HG03439 (cell line): ENCODE measurements around the gene CAPZB.

ENCODE experiments used
- ATAC-seq: cut with Tn5 transposase; IDR thresholded peaks from one replicate; pipeline ENCODE4 v1.9.1; 2021; ENCODE audit warnings: mild to moderate bottlenecking, moderate library complexity; ENCODE audit not compliant: unreplicated experiment

The CAPZB gene

DNA sequence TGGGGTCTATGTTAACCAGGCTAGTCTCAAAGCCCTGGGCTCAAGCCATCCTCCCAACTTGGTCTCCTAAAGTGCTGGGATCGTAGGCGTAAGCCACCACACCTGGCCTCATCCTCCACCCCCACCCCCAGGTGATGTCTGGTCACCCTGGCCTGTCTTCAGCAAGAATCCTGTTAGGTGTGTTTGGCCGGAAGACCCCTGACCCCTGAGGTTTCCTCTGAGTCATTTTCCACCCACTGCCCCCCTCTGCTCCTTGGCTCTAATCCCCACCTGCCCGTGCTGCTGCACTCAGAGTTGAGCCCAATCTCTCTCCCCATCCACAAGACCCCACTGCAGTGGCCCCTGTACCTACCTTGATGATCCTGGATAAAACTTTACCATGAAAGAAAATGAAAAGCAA, 148.1 kb downstream of the CAPZB start:
- no peak for ATAC-seq

DNA sequence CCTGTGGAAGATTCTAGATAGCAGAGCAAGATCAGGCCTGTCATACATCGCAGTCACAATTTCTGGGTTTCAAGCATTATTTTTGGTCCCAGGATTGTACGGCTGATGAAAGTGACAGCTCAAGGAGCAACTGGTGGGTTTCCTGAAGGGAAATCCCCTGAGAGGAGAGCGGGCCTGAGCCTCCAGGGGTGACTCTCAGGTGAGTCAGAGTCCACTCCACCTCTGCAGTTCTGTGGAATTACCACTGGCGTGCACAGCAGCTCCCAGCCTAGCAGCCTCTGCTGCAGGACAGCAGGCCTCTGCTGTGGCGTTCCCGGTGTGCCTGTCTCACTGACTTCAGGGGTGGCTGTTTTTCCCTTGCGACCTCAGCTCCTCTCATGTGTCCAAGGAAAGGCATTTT, 148.8 kb downstream of the CAPZB start:
- ATAC-seq: no peak

DNA sequence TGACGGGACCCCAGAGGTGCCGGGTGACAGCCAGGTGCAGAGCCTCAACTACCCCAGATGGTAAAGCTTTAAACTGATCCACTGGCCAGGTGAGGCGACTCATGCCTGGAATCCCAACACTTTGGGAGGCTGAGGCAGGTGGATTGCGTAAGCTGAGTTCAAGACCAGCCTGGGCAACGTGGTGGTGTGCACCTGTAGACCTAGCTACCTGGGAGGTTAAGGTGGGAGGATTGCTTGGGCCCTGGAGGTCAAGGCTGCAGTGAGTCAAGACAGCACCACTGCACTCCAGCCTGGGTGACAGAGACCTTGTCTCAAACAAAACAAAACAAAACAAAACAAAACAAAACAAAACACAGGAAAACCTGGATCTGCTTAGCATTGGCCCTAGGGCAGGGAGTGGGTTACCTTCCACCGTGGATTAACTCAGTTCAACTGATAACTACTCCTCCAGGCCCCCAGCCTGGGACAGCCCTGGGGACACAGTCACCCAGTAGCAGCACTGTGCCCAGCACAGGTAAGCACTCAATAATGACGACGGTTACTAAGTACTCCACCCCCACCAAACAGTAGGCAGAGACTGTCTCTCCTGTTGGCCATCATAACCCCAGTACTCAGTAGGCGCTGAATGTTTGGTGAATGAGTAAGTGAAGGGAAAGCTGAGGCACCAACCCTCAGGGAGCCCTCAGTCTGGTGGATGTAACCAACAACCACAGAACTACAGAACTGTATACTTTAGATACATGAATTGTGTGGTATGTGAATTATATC, 151.6 kb downstream of the CAPZB start:
- no peak for ATAC-seq

DNA sequence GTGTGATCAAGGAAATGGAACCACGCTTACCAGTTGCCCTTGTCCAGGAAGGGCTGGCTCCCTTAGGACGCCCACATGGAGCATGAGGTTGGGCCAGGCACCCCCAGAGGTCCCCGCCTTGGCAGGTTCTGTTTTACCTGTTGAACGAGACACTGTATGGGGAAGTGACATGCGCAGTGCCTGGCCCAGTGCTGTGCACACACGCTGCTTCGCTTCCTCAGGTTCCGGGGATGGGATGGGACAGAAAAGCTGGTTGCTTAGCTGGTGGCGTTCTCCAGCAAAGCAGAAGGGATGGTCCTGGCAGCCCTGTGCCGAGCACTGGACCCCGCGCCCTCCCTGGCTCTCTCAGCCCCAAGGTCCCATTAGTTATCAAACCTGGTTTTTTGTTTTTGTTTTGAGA, 152.5 kb downstream of the CAPZB start:
- ATAC-seq: no peak

DNA sequence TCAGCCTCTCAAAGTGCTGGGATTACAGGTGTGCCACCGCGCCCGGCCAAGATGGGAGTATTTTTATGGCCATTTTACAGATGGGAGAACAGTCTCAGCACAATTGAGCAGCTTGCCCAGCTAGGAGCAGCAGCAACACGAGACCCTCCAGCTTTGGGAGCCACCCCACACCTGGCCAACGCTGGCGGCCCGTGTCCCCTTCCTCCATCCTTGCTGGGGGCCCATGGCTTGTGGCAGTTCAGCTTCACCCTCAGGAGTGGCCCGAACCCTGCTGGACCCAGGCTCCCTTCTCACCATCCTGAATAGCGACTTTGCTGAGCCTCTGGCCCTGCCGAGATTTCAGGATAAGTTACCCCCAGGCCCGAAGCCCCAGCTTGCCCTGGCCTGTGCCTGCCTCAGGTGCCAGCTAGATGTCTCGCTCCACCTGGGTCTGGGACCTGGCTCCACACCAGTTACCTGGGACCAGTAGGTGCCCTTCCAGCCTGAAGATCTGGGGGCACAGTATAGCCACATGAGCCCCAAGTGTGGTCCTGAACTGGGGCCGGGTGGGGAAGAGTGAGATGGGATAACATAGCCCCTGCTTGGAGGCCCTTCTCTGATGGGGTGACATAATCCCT, 154.0 kb downstream of the CAPZB start:
- ATAC-seq: no peak

DNA sequence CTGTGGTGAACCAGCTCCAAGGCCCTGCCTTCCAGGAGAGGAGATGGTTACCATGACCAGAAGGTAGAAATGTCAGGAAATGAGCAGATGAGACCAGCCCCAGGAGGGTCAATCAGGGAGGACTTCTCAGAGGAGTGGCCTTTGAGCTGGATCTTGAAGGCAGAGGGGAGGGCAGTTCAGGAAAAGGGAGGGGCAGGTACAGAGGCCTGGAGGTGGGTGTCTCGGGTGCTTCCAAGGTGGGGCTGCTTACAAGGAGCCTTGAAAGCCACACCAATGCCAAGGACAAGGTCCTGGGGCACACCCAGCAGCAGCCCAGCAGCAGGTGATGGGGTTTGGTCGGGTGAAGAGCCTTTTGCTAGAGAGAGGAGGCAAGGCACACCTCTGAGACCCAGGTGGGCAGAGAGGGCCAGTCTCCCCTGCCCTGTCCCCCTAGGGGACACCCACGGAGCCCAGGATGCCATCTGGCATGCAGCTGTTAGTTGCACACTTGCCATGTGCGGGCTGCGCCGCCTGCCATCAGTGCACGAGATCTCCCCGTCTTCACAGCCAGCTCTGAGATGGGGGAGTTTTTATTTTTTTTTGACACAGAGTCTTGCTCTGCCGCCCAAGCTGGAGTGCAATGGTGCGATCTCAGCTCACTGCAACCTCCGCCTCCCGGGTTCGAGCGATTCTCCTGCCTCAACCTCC, 154.7 kb downstream of the CAPZB start:
- ATAC-seq: no peak

DNA sequence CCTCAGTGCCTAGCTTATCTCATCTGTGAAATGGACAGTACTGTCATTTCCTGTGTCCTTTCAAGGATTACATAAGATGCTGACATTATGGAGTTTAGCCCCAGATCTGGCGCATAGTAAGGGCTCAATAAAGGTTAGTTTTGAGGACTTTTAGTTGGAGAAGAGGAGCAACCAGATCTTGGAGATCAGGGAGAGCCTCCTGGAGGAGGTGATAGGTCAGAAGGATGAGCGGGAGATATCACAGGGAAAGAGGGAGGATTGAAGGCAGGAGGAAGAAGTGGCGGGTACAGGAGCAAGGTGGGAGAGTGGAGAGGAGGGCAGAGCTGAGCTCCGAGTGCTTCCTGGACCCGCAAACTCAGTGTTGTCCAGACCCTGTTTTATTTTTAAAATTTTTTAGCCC, 155.7 kb downstream of the CAPZB start:
- ATAC-seq: no peak

DNA sequence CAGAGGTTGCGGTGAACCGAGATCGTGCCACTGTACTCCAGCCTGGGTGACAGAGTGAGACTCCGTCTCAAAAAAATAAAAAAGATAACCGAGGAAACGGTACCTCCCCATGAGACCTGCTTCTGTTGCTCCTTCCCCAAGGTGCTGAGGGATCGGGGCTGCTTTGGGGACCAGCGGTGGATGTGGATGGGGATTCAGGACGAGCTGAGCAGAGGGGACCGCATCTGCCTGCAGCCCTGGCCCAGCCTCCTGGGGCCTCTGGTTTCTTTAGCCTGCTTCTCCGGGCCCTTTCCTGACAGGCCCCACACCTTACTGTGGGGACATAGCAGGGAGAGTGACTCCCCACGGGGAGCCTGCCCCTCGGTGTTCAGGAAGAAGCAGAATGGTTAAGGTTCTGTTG, 156.2 kb downstream of the CAPZB start:
- ATAC-seq: no peak

DNA sequence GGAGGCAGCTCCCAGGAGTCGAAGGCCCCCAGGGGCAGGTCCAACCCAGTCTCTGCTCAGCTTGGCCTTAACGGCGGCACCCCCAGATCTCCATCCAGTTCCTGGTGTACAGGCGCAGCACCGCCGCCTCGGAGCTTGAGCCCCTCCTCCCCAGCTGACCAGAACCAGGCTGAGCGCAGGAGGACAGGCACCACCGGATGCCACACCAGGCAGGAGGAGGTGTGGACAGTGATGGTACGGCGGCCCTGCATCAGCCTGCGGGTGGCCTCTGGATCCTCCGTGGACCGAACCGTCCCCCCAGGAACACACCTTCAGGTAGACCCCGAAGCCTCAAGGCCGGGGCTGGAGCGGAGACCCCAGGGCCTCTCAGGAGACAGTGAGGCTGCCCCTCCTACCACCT, 156.9 kb downstream of the CAPZB start:
- ATAC-seq: no peak

DNA sequence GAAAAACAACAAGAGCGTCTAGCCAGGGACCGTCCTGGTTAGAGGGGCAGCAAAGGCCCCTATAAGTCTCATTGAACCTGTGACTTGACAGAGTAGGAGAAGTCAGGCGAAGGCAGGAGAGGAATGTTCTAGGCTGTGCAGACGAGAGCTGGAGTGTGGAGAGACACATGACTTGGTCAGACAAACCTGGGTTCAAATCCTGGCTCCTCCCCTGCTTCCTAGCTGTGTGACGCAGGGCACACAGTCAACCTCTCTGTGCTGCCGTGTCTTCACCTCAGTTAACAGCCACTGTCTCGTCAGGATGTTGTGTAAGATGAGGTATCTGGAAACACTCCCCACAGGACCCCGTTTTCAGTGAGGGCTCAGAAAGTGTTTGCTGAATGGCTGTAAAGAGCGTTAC, 157.6 kb downstream of the CAPZB start:
- ATAC-seq: no peak

DNA sequence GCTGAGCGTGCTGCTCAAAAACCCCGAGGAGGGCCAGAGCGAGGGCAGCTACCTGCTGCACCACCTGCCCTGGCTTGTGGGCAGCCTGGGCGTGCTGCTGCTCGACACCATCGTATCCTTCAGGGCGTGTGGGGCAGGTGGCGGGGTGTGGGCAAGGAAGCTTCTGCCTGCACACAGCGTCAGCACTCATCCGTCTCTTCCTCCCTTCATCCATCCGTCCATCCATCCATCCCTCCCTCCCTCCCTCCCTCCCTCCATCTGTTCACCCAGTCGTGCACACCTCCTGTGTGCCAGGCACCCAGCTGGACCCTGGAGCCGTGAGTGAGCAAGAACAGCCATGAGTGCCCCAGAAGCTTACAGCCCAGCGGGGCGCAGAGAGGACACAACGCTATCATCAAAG, 158.0 kb downstream of the CAPZB start:
- ATAC-seq: no peak

DNA sequence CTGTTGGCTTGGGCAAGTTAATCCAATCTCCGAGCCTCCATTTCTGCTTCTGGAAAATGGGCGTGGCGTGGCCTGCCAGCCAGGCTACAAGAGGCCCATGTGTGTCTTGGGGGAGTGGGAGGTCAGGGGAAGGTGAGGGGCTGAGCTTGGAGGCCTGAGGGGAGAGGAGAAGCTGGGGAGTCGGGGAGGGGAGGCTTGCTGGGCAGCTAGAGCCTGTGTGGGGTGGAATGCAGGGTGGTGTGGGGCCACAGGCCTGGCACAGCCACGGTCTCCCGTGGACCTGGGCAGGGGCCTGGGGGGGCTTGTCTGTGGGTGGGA, 158.6 kb downstream of the CAPZB start:
- ATAC-seq: no peak

DNA sequence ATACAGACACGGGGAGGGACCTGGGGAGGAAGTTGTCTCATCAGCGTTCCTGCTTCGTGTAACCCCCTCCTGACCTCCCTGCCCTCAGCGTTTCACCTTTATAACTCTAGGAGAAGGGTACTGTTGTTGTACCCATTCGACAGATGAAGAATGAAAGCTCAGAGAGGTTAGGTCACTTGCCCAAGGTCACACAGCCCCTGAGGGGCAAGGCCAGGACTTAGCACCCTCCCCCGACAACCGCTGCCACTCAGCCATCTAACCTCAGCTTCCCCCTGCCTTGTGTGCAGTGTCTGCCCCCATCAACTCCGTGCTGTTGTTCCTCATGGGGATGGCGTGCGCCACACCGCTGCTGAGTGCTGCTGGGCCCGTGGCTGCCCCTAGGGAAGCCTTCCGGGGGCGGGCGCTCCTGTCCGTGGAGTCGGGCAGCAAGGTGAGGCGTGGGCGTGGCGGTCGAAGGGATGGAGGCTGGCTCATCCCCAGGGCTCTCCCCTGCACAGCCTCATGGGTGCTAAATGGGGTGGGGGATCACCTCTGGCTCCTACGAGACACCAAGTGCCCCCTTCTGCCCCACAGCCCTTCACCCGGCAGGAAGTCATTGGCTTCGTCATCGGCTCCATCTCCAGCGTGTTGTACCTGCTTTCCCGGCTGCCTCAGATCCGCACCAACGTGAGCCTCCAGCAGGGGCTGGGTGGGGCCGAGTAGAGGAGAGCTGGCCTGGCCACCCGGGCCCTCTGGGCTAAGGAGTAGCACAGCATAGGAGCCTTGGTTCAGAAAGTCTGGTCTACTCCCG, 159.2 kb downstream of the CAPZB start:
- ATAC-seq: no peak

DNA sequence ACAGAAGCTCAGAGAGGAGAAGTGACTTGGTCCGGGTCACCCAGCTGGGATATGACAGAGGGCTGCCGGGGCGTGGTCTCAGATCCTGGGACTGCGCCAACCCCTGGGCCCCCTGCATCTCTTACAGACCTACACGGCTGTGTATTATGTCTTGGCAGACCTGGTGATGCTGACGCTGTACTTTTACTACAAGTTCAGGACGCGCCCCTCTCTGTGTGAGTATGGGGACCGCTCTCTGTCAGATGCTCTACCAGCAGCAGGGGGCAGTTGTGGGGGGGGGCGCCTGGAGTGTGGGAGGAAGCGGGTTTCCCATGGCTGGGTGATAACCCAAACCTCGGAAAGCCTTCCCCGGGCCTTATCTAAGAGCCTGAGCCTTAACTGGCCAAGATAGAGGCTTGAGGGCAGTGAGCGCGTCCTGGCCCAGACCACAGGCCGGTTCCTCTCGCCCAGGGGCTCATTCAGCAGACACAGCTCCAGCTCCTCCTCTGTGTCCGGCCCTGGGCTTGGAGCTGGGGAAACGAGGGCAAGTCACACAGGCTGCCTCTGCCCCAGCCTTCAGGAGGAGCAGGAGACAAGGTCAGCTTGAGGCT, 159.9 kb downstream of the CAPZB start:
- ATAC-seq: no peak

DNA sequence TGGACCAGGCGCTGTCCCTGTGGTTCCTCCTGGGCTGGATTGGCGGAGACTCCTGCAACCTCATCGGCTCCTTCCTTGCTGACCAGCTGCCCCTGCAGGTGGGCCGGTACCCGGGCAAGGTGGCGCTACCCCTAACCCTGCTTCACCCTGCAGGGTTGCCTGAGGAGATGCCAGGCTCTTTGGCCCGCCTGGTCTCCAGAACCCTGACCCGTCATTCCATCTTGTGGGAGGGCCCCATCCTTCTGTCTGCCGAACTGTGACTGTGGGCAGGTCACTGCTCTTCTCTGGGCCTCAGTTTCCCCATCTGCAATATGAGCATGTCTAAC, 160.7 kb downstream of the CAPZB start:
- ATAC-seq: no peak

DNA sequence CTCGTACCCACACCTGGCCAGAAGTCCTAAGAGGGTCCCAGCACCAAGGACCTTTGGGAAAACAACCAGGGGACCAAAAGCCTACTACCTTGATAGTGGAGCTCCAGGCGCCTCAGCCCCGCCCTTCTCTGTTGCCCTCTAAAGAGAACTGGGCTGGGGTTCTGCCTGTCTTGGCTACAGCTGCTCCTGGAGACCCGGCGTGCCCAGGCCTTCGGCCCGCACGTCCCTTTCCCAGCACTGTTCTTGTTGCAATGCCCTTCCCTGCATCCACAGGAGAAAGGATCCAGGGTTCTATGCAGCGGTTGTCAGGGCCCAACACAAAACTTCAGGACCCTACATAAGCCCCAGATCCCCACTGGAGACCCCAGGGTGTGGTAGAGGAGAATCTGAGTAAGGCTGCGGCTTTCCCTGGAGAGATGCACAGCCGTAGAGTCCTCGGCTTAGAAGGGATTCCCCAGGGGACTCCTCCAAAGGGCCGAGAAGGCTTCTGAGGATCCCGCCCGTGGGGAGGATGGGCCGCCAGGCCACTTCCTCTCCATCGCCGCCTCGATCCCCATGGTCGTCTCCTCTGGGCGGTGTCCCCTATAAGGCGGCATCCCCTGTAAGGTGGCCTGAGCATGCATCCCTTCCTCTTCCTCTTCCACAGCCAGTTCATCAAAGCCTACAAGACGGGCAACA, 161.2 kb downstream of the CAPZB start:
- ATAC-seq: no peak

DNA sequence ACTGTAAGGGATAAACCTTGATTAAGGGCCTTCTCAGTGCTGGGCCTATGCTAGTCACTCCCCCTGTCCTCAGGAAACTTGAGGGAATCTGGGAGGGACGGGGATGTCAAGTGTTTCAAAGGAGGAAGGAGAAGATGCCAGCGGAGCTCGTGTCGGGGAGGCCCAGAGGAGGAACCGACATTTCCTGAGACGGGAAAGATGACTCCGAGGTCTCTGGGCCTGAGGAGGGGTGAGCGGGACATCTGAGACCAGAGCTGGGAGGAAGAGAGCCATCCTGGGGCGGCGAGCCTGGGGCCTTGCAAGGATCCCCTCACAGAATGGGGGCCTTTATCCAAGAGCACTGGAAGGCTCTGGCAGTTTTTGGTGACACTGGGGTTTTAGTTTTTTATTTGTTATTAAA, 162.9 kb downstream of the CAPZB start:
- ATAC-seq: no peak

DNA sequence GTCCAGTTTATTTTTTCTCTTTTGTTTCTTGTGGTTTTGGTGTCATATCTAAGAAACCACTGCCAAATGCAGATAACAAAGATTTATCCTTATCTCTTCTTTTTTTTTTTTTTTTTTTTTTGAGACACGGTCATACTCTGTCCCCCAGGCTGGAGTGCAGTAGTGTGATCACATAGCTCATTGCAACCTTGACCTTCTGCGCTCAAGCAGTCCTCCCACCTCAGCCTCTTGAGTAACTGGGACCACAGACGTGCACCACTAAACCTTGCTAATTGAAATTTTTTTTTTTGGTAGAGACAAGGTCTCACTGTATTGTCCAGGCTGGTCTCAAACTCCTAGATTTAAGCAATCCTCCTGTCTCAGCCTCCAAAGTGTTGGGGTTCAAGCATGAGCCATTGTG, 164.3 kb downstream of the CAPZB start:
- ATAC-seq: no peak

DNA sequence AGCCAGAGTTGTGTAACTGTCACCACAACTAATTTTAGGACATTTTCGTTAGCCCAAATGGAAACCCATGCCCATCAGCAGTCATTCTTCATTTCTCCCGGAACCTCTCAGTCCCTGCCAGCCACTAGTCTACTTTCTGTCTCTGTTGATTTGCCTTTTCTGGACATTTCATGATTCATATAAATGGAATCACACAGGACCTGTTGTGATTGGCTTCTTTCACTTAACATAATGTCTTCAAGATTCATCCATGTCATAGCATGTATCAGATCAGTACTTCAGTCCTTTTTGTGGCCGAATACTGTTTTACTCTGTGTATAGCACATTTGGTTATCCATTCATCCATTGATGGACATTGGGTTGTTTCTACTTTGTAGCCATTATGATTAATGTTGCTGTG, 166.1 kb downstream of the CAPZB start:
- no peak for ATAC-seq

DNA sequence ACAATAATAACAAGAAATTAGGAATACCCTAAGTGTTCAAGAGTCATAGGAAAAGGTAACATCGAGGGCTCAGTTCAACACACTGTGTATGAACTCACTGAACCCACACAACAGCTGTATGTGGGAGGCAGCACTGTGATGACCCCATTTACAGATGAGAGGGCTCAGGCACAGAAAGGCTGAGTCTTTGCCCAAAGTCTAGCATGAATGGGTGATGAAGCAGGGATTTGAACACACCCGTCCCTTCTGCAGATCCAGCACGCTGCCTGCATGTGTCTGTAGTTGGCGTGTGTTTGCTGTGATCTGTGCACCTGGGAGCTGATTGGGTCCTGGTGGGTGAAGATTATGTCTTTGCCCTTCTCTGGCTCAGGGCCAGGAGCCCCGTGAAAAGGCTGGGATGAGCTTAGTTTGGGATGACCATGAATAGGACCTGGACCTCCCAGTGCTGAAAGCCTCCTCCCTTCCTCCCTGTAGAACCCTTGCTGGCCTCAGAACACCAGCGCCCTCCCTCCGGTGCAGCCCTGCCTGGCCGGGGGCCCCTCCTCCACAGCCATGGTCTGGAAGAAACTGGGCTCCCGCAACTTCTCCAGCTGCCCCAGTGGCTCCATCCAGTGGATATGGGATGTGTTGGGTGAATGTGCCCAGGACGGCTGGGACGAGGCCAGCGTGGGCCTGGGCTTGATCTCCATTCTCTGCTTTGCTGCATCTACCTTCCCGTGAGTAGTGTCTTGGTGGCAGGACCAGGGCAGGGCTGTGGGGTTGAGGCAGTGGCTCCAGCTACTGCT, 168.0 kb downstream of the CAPZB start:
- ATAC-seq: no peak
